HG03432 (cell line): ENCODE results near the gene LGALS12.
"Not testable (repeated sequence)": the region's sequence is repeated elsewhere in the genome, so short reads cannot be mapped to it uniquely, and the experiment has no call there.

Experiments
- ATAC-seq: cut with Tn5 transposase; IDR thresholded peaks from one replicate; pipeline ENCODE4 v1.9.1; 2021; ENCODE audit warnings: mild to moderate bottlenecking, moderate library complexity; ENCODE audit not compliant: unreplicated experiment

LGALS12 gene

DNA sequence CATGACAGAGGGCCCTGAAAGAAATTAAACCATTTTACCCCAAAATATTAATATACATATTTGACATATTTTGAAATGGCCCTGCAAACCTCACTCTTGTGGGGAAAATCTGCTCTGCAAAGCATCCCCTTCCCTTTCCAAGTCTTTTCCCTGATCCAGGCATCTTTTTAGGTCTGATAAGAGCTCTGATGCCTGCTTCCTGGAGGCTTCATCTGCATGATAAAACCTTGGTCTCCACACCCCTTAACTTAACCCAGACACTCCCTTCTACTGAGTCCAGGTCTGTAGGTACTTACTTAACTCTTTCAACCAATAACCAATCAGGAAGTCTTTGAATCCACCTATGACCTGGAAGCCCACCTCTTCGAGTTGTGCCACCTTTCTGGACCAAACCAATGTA, 1.8 kb upstream of the LGALS12 start:
- no peak for ATAC-seq

DNA sequence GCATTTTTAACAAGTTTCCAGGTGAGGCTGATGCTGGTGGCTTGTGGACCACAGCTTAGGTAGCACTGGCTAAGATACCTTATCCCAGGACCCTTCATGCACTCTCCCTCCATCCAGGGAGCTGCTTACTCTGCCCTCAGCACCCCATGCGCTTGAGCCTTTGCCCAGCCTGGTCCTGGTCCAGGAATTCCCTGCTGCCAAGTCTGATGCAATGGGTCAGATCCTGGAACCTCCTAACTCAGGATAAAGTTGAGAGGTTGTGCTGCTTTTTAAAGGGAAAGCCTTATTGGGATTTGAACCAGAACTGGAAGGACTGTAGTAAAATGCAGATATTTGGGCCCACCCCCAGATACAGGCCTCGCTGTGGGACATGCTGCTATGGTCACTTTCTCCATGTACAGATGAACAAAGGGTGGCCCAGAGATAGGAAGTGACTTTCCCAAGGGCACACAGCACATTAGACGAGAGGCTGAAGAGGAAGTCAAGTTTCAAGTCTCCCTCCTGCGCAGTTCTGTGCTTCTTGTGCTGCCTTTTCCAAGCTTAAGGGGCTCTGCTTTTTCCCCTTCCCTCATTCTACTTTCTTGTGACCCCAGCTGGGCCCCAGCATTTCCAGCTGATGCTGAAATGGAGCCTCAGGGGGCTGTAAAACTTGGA, 824 bp upstream of the LGALS12 start:
- ATAC-seq, result no peak

DNA sequence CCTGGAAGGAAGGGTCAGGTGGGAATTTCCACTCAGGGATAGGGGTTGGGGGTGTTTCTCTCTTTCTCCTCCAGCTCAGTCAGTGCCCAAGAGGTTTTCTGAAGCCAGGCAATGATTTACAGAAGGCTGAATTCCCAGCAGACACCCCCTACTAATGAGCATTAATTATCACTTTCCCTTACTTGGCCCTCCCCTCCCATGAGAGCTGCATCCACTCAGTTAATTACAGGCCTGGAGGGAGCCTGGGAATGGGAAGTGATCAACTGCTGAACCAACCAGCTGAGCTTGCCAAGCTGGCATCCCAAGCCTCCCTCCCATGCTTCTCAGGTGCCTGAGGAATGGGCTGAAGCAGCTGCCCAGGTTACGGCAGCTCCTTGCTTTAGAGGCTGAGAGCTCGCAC, 992 bp downstream of the LGALS12 start:
- ATAC-seq, result no peak

DNA sequence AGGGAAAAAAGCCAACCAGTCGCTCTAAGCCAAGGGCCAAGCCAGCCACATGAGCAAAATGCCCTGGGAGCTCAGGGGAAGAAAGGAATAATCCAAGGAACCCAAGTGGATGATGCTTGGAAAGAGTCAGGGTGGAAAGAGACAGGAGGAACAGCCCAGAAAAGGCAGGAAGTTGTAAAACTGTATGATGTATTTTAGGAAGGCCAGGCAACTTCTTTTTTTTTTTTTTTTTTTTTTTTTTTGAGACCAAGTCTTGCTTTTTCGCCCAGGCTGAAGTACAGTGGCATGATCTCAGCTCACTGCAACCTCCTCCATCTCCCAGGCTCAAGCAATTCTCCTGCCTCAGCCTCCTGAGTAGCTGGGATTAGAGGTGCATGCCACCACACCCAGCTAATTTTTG, 1.6 kb downstream of the LGALS12 start:
- ATAC-seq, result no peak

DNA sequence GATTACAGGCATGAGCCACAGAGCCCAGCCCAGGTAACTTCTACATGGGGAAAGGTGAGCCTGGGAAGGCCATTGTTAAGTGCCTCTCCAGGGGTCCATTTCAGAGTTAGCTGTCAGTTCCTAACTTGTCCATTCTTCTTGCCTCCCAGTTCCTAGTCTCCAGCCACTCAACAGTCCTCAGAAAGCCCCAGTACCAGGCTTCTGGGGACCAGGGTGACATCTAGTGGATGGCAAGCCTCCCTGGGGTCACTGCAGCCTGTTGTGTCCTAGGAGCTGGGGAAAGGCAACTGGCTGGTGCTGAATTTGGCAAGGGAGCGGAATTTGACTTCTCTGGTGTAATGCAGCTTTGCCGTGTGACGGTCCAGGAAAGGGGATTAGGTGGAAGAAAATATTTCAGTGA, 2.1 kb downstream of the LGALS12 start:
- ATAC-seq, result no peak

DNA sequence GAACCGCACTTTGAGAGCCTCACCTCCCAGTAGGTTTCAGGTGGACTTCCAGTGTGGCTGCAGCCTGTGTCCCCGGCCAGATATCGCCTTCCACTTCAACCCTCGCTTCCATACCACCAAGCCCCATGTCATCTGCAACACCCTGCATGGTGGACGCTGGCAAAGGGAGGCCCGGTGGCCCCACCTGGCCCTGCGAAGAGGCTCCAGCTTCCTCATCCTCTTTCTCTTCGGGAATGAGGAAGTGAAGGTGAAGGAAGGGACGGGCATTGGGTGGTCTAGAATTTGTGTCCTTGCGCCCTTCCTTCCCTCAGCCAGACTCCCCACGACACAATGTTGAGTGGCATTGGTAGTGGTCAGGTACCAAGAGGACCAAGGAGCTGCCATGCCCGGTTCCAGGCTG, 2.9 kb downstream of the LGALS12 start:
- ATAC-seq, result no peak

DNA sequence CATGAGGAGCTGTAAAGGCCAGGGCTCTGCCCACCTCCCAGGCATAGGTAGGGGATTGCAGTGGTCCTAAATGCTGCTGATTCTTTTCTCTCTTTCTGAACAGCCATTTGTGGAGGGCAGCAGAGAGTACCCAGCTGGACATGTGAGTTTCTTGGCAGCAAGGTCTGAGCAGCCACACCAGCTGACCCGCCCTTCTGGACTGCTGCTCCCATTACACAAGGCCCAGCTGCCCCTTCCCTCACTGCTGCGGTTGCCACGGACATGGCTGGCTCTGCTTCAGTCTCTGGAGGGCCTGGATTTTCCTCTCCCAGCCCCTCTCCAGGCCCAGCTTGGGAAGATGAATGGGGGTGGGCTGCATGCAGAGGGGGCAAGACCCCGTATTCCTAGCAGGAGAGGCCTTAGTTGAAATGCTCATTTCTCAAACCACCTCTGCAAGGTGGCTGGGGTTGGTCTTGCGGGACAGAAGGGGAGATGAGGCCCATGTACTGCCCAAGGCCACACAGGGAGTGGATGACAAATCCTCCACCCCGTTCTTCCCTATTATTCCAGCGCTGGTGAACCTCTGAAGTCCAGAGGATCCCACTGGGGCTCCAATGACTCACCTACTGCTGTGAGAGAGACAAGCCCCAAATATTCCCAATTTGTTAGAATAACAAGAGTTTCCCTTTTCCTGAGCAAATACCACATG, 4.6 kb downstream of the LGALS12 start:
- no peak for ATAC-seq

DNA sequence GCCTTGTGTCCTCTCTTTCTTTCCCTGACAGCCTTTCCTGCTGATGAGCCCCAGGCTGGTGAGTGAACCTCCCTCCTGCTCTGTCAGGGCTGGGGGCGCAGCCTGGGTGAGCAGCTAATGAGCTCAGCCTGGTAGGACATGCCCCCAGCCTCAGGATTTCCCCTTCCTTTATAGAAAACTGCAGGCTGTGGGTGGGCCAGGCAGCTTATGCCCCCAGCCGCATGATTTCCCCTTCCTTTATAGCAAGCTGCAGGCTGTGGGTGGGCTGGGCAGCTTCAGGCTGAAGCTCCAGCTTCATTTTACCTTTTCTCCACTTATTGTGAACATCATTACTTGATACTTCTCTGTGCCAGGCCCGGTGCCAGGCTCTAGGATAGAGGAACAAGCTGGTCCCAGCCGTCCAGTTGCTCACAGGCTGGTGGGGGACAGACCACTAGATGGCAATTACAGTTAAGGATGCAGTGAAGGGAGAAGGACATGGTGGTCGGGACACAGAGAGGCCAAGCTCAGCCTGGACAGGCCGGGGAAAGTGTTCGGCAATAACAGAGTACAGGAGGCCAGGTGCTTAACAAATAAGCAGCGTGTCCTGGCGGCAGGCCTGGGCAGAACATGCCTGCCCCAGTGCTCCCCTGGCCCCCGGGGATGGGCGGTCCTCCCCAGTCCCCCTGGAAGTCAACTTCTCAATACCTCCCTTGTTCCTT, 5.3 kb downstream of the LGALS12 start:
- ATAC-seq, result no peak

DNA sequence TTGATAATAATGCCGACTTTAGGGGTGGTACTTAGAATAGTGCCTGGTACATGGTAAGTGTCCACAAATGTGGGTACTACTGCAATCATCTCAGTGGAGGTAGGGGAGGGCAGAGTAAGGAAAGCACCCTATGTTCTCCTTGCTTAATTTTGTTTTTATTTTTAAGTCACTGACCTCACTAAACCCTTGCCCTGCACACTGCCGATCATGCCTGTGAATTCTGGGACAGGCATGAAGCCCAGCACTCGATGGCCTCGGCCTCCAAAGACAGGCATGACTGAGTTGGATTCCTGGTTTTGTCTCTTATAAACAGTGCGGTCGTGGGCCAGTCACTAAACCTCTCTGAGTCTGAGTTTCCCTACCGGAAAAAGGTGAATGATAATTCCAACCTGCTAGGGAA, 6.9 kb downstream of the LGALS12 start:
- no peak for ATAC-seq

DNA sequence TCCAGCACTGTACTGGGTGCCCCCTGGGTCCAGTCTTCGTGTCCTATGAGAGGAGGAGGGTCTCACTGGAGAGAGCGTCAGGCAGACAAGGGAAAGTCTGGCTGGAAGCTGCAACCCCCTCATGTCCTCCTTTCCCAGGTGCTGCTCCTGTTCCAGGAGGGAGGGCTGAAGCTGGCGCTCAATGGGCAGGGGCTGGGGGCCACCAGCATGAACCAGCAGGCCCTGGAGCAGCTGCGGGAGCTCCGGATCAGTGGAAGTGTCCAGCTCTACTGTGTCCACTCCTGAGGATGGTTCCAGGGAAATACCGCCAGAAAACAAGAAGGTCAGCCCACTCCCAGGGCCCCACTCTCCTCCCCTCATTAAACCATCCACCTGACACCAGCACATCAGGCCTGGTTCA, 10.2 kb downstream of the LGALS12 start:
- no peak for ATAC-seq

DNA sequence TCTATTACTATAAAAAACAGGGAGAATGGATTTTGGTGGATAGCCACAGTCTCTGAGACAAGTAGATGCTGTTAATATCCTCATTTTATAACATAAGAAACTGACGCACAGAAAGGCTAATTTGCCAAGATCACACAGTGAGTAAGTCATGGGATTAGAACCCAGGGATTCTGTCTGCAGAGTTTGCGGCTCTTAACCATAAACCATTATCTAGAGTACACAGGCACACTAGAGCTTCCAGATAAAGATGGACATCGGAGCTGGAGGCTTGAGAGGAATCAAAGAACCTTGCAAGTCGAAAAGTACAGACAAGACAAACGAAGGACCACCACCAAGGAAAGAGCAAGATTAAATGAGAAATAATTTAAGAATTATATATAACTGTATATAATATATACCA, 11.3 kb downstream of the LGALS12 start:
- no peak for ATAC-seq

DNA sequence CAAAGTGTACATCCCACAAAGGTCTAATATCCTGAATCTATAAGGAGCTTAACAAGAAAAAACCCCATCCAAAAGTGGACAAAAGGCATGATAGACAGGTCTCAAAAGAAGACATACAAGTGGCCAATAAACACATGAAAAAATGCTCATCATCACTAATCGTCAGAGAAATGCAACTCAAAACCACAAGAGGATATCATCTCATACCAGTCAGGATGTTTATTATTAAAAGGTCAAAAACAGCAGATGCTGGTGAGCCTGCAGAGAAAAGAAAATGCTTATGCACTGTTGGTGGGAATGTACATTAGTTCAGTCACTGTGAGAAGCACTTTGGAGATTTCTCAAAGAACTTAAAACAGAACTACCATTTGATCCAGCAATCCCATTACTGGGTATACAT, 12.7 kb downstream of the LGALS12 start:
- no peak for ATAC-seq

DNA sequence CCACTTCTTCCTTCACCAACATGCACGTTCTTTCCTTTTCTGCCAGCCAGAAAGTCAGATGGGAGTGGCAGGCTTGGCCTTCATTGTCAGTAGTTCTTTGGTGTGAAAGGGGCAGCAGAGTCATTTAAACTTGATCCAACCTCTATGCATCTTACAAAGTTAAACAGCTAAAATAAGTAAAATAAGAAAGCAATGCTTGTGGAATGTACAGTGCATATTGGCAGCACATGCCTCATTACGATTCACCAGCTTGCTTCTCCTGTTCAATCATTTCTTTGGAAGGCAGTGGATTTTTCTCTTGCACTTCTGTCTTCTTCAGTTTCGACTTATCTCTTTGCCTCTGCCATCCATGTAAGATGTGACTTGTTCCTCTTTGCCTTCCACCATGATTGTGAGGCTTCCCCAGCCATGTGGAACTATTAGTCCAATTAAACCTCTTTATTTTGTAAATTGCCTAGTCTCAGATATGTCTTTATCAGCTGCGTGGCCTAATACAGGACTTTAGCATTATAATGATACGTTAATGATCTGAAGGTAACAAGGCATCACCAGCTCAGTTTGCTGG, 14.8 kb downstream of the LGALS12 start:
- ATAC-seq, result no peak

DNA sequence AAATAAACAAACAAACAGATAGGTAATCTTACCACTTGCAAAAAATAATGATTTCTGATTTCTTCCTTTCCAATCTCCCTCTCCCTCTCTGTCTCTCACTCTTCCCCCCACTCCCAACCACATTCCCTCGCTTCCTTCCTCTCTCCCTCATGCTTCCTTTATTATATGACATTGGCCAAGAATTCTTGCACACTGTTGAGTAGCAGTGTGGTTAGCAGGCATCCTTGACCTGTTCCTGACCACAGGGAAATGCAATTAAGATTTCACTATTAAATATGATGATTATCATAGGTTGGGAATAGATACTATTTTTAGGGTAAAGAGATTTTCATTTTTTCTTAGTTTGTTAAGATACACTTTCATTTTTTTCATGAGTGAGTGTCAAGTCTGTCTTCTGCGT, 16.0 kb downstream of the LGALS12 start:
- ATAC-seq, result no peak

DNA sequence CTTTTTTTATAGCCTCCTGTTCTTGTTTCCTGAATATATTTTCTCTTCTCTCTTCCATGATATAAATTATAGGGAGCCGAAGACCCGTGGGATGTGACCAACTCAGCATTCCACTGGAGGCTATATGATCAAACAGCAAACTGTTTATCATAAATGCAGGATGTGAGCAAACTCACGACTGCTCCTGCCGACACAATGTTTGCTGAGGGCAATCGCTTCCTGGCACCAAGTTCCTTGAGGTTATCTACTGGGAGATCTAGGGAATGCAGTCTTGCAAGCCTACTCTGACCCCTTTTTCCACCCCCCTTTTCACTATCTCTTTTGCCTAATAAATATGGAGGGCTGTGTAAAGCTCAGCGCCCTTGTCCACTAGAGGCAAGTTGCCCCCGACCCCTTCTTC, 17.3 kb downstream of the LGALS12 start:
- ATAC-seq, result no peak

DNA sequence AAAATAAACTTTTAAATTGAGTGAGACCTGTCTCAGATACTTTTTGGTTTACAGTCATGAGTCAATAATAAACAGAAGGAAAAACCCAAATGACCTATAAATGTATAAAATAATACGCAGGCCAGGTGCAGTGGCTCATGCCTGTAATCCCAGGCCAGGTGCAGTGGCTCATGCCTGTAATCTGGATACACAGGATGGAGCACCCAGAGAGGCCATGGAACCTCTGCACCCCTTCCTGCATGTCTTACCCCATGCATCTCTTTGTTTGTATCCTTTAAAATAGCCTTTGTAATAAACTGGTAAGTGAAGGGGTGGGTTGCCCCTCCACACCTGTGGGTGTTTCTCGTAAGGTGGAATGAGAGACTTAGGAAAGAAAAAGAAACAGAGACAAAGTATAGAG, 21.8 kb downstream of the LGALS12 start:
- ATAC-seq, result no peak

DNA sequence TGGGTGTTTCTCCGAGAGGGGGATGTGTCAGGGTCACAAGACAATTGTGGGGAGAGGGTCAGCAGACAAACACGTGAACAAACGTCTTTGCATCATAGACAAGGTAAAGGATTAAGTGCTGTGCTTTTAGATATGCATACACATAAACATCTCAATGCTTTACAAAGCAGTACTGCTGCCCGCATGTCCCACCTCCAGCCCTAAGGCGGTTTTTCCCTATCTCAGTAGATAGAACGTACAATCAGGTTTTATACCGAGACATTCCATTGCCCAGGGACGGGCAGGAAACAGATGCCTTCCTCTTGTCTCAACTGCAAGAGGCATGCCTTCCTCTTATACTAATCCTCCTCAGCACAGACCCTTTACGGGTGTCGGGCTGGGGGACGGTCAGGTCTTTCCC, 22.3 kb downstream of the LGALS12 start:
- ATAC-seq, result not testable (repeated sequence)

DNA sequence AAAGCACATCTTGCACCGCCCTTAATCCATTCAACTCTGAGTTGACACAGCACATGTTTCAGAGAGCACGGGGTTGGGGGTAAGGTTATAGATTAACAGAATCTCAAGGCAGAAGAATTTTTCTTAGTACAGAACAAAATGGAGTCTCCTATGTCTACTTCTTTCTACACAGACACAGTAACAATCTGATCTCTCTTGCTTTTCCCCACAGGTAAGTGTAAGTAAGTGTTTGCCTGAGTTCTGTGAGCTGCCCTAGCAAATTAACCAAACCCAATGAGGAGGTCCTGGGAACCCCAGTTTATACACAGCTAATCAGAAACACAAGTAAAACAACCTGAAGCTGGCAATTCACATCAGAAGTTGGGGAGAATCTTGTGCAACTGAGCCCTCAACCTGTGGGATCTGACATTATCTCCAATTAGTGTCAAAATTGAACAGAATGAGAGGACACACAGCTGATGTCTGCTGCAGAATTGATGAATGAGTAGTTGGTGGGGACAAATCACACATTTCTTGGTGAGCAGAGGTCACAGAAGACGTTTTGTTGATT, 22.9 kb downstream of the LGALS12 start:
- not testable (repeated sequence) for ATAC-seq

DNA sequence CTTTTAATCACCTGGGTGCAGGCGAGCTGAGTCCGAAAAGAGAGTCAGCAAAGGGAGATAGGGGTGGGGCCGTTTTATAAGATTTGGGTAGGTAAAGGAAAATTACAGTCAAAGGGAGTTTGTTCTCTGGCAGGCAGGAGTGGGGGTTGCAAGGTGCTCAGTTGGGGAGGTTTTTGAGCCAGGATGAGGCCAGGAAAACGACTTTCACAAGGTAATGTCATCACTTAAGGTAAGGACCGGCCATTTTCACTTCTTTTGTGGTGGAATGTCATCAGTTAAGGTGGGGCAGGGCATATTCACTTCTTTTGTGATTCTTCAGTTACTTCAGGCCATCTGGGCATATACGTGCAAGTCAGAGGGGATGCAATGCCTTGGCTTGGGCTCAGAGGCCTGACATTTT, 23.5 kb downstream of the LGALS12 start:
- not testable (repeated sequence) for ATAC-seq

DNA sequence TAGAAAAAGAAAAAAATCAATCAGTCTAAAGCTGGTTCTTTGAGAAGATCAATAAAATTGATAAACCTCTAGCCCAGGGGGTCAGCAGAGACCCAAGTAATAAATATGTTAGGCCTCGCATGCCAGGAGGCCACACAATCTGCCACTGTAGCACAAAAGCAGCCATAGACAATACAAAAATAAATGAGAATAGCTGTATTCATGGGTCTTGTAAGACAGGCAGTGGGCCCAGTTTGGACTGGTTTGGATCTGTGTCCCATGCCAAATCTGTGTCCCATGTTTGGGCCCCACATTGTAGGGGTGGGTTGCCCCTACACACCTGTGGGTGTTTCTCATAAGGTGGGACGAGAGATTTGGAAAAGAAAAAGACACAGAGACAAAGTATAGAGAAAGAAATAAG, 24.1 kb downstream of the LGALS12 start:
- no peak for ATAC-seq

DNA sequence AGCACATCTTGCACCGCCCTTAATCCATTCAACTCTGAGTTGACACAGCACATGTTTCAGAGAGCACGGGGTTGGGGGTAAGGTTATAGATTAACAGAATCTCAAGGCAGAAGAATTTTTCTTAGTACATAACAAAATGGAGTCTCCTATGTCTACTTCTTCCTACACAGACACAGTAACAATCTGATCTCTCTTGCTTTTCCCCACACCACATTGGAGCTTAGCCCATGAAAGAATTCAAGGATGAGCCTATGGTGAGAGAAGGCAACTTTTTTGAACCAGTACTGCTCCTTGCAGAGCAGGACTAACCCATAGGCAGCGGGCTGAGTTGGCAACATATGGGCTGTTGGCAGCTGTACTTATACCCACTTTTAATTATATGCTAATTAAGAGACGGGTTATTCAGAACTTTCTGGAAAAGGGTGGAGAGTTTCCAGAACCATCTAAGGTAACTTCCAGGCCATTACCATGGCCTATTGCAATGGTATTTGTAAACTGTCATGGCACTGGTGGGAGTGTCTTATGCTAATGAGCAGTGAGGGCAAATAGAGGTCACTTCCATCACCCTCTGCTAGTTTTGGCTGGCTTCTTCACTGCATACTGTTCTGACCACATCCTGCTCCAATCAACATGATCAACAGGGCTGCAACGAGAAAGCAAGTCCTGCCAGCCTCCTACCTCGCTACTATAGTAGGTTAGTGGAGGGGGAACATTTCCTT, 25.3 kb downstream of the LGALS12 start:
- peak; percentile 87 for ATAC-seq
